SIG-M5 (cell line): ENCODE data around the gene MEF2D.

Source experiments
- DNase-seq: peaks from one replicate; lab custom pipeline; 2025; lab: John Stamatoyannopoulos, UW

The MEF2D gene

DNA sequence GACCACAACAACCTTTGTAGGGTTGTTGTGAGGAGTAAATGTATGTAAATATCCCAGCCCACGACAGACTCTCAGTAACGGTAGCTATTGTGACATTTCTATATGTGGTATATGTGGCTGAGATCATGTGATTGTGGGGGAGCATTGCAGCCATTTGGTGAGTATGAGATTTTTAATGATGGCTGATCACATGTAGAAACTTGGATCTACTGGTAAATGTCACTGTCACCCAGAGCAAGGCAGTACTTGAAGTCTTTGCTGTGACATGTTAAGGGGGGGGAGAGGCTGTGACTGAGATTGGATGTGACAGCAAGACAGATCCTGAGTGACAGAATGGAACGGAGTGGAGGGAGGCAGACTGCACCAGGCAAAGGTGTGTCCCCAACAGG is 23.9 kb upstream of the MEF2D start:
- peak; percentile 86 for DNase-seq

DNA sequence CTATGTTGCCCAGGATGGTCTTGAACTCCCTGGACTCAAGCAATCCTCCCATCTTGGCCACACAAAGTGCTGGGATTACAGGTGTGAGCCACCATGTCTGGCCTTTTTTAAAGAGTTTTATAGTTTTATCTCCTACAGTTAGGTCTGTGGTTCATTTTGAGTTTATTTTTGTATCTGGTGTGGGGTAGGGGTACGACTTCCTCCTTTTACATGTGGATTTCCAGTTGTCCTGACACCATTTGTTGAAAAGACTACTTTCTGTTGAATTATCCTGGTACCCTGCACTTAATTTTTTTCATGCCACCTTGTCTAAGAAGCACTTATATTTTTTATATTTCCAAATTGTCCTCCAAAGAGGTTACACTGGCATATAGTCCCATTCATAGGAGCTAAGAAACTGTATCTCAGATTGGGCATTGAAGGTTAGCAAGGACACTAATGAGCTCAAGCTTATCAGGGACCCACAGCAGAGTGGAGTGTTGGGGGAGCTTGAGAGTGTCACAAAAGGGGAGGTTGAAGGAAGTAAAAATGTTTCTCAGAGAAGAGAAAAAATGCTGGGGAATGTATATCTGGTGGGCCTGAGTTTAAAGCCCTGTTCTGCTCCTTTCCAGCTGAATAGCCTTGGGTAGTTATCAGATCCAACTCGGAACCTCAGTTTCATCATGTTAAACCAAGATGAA is 23.4 kb upstream of the MEF2D start:
- DNase-seq = no peak

DNA sequence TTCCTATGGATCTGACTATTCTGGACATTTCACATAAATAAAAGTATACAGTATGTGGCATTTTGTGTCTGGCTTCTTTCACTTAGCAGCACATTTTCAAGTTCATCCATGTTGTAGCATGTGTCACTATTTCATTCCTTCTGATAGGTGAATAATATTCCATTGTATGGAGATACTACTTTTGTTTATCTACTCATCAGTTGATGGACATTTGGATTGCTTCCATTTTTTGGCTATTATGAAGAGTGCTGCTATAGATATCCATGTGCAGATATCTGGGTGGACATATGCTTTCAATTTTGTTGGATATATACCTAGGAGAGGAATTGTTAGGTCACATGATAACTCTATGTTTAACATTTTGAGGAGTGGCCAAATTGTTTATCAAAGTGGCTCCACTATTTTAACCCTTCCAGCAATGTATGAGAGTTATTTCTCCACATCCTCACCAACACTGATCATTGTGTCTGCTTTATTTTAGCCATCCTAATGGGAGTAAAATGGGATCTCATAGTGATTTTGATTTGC is 21.9 kb upstream of the MEF2D start:
- DNase-seq = no peak

DNA sequence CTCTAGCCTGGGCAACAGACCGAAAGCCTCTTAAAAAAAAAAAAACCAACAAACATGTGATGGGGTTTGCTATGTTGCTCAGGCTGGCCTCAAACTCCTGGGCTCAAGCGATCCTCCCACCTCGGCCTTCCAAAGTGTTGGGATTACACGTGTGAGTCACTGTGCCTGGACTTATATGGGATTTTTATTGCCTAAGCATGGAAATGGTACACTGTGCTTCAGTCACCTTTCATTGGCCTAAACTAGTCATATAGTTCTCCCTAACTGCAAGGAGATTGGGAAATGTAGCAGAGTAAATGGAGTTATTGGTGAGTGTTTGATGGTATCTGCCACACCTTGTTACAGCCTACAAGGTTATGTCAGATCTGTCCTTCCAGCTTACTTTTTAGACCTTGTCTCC is 17.2 kb upstream of the MEF2D start:
- no peak for DNase-seq

DNA sequence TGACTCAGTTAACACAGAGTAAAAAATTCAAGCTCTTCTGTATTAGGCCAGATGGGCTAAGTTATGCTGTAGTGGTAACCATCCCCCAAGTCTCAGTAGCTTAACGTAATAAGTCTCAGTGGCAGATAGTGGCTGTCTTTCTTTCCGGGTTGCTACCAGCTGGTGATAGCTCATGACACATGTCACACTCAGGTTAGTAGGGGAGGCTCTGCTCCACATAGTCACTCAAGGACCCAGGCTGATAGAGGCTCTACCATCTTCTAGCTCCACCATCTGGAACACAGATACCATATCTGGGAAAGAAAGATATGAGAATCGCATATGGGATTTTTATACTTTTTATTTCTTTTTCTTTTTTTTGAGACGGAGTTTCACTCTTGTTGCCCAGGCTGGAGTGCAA is 16.2 kb upstream of the MEF2D start:
- no peak for DNase-seq

DNA sequence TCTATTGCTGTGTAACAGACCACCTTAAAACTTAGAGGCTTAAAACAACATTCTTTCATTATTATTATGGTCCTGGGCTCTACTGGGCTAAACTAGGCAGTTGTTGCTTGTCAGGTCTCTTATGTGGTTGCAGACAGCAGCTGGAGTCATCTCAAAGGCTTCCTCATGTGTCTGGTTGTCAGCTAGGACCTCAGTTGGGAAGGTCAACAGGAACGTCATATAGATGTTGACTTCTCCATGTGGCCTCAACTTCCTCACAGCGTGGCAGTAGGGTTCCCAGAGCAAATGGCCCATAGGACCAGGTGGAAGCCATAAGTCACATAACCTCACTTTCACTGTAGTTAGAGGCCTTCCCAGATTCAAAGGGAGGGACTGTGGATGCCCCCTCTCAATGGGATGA is 15.4 kb upstream of the MEF2D start:
- DNase-seq = no peak

DNA sequence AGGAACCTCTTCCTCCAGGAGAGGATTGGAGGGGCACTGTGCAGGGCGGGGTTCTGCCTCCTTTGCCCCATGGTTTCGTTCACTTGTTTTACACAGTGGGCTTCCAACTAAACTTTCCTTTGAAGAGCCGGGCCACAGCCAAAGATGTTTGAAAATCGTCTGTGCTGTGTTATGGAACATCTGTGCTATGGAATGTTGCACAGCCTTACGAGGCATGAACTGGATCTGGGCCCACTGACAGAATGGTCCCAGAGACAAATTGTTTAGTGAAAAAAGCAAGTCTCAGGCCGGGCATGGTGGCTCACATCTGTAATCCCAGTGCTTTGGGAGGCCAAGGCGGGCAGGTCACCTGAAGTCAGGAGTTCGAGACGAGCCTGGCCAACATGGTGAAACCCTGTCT is 12.6 kb upstream of the MEF2D start:
- DNase-seq = no peak

DNA sequence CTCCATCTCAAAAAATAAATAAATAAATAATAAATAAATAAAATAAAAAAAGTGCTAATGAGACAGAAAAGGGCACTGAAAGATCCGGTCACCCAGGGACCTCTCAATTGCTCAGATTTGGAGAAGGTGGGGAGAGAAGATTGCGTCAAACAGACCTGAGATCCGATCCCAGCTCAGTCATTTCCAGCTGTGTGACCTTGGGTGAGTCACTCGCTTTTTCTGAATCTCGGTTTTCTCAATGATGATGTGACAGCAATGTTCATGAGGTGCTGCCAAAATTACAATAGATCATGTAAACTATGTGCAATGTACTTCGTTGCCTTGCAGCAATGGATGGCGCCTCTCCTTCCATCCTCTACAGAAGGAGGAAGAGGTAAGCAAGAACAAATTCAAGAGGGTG is 11.1 kb upstream of the MEF2D start:
- no peak for DNase-seq

DNA sequence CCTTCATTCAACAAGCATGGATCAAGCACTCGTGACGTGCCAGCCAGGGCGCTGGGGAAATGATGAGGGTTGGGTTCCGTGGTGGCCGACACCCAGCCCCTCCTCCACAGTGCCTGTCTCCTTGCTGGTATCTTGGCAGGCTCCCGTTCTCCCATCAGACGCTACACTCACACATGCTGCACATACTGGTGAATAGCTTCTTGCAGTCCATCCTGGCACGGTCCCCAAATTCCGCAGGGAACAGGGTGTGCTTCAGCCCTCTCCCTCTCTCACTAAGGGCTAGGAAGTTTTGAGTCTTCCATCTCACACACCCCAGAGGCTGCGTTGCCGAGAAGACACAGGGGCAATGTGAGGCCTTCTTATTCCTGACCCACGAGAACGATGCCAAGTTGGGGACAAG is 10.1 kb upstream of the MEF2D start:
- DNase-seq = no peak

DNA sequence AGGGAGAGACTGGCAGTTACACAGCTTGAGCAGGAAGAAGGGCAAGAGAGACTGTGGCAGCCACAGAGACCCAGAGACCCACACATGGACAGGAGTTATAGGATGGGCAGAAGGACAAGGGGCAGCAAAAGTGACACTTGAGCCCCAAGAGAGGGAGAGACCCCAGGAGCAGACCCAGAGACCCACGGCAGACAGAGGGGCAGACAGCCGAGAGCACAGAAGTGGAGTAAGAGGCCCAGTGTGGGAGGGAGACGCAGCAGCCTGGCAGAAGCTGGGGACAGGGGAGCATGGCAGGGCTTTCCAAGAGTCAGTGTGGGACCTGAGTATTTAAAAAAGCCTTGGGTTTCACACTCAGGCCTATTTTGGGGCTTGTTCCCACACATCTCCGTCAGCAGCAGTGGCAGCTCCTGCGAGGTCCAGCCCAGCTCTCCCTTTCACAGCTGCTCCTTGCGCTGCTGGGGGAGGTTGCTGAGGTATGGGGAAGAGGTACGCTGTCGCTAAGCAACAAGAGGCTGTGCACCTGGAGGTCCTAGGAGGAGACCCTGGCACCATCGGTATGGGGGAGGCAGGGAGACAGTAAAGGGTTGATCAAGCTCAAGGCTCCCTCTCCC is 9.0 kb upstream of the MEF2D start:
- DNase-seq = no peak

DNA sequence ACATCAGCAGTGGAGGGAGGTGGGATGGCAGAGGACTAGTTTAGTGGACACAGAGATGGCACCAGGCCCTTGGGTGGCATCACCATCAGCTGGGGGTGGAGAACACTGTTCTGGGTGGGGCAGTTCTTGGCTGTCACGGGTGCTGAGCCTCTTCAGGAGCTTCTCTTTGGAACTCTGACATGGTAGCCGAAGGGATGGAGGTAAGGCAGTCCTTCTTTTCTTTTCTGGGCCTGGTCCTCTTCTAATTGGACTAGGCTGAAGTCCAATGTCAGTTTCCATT is 8.3 kb upstream of the MEF2D start:
- no peak for DNase-seq

DNA sequence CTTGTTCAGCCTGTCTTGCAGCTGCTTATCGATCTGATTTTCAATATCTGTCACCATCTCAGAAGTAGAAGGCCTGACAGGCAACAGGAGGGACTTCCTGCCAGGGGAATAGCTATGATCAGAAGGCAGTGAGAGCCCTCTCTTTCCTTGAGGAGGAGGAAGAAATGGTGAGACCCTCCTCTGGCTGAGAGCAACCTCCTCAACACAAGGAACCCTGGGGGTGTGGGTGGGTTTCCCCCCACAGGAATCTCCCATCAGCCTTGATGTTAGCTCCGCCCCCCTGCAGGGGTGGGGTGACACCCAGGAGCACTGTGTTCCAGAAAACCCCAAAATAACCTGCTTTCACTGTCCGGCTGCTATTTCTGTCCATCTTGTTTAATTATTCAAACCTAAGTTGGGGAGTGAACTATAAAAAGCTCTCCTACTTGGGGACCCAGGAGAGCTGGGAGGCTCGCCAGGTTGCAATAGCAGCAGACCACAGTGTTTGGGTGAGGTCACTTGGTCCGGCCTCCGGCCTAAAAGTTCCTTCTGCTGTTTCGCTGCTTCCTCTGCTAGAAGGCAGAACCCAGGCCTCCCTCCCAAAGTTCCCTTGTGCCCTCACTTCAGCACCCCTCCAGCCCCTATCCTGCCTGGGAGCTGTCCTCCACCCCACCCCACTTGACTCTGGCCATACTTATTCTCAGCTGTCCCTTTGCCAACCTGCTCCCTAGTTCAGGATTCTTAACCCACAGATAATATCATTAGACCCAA is 7.8 kb upstream of the MEF2D start:
- DNase-seq = no peak

DNA sequence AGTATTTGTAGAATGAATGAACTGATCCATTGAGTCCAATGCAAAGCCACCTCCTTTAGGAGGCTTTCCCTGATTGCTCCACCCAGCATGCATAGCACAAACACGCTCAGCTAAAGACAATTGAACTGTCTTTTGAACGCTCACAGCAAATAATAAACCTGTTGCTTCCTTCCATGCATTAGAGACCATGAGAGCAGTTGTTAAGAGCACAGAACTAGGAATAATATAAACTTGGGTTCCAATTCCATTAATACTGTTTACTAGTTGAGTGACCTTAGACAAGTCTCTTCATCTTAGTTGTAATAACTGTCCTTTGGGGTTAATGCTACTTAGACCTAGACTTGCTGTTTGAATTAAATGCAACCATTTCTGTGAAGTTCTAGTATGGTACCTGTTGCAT is 5.9 kb upstream of the MEF2D start:
- no peak for DNase-seq

DNA sequence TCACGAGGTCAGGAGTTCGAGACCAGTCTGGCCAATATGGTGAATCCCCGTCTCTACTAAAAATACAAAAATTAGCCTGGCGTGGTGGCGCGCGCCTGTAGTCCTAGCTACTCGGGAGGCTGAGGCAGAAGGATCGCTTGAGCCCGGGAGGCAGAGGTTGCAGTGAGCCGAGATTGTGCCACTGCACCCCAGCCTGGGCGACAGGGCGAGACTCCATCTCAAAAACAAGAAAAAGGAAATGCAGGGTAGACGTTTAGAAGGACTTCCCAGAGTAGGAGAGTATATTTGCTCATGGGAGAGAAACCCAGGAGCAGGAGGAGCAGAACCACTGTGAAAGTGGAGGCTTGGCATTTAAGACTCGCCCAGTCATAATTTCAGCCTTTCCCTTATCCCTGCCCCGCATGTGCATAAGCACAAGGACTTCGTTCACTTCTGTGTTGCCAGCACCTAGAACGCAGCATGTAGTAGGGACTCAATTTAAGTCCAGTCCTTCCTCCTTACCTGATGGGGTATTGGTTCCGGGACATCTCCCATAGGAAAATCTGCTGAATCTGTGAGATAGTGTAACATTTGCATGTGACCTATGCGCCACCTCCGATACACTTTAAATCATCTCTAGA is 5.2 kb upstream of the MEF2D start:
- DNase-seq = no peak

DNA sequence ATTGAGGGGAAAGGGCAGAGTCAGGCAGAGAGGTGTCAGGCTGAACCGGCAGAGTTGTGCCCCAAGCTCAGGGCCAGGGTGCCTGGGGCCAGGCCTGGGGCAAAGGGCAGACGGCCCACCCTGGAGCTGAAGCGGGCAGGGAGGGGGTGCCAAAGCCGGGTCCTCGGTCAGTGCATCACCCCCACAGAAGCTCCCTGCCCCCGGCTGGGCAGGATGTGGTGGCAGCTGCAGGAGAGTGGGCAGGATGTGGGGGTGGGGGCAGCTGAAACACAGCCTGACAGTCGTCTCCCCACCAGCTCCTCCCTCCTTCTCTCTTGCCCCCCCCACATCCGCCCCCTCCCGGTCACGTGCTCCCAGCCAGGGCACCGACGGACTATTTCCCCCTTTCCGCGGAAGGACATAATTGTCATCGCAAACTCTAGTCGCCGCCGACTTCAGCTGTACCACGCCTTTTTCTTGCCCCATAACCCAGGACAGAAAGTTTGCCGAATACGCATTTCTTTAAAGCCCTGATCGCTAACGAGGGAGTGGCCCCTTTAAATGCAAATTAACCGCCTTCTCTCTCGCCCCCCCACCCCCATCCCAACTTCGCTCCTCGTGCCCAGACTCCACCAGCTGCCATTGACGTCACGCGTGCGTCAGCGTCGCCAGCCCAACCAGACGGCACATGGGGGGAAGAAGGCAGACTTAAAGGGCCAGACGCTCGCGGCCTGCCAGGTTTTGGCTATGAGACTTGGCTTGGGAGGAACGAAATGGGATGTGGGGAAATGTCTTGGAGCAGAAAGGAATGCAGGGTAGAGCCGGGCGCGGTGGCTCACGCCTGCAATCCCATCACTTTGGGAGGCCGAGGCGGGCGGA is 4.5 kb upstream of the MEF2D start:
- DNase-seq = peak; percentile 96

DNA sequence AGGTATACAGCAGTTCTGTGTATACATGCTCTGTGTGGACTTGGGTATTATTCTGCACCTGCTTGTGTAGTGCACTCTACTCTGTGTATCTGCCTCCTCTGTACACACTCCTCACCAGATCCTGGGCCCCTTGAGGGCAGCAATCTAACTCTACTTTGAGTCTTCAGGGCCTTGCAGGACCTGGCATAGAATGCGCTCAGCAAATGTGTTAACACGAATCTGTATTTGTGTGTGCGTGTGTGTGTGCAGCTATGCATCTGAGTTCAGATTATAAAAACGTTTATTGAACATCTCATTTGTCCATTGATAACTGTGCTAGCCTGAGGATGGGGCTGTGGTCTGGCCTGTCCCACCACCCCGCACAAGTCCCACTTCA is 3.9 kb upstream of the MEF2D start:
- no peak for DNase-seq

DNA sequence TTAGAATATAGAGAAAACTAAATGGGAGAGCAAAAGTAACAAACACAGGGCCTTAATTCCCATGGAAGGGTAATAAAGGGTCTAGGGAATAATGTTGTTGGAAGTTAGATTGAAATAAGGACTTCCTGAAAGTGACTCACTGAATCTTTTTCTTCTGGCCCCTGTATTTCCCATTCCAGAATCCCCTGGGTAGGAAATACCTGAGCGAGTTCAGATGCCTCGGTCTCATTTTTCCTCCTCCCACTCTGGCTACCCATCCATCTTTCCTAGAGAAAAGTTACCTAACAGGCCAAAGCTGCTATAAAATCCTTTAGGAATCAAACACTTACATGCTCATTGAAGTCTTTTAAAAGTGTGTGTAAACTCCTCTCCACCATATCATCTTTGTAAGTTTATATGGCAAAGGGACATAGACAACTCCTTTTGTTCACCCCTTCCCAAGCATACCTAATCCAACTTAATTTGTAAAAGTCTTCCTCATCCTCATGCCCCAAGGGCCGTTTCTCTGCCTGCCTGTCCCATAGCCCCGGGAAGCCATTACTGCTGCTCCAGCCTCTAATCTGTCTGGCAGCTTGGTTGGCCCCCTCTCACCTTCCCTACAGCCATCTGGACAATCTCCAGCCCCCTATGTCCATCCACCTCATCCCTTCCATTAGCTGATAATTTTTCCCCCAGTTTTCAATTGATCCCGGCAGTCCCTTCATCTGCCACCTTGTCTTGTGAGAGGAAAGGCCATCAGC is 3.3 kb upstream of the MEF2D start:
- DNase-seq = no peak

DNA sequence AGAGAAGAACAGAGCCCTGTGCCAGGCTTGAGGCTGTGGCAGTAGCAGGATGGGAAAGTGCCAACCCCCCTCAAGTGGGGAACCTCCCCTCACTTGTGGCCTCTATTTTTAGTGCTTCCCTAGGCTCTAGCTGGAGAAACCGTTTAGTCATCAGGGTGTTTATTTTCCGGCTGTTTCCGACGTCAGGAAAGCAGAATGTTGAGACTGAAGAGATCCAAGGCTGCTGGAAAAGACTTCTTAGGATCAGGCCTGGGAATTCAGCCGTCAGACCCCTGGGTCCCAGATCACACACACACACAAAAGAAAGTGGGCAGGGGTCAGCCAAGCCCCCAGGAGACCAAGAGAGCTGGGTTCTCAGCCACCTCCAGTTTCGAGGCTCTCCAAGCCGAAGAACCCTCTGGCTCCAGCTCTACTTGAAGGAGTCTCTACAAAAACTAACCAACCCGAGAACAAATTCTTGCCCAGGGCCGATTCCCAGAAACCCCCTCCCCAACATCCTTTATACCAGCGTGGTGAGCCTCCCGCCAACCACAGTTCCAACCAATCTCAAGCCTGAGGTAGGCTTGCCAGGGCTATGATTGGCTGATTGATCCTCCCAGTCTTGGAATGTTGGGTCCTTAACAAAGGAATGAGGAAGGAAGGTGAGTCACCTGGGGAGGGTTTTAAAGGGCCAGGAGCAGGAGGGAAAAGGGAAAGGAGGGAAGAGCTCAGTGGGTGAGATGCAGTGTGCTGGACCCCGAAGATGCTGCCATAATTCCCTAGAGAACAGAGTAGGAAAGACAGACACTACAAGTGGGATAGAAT is 2.5 kb upstream of the MEF2D start:
- DNase-seq = peak; percentile 48

DNA sequence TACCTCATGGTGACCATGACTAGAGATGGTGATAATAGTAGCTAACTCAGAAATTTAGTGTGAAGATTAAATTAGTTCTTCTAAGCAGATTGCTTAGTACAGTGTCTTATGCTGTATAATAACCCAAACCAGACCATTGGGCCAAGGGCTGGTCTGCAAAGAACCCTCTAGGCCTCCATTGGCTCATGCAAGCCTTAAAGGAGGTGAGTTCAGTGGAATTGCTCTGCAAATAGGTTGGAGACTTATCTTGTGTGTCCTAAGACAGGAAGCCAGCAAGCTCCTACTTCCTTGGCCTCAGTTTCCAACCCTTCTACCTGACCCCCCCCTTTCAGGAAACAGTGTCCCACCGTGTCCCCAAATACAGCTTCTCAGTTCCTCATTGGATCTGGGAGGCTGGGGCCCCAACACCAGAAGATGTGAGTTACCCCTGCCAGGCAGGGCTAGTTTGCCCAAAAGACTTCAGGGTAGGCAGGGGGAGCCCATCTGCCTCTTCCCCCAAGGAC is 1.9 kb upstream of the MEF2D start:
- DNase-seq = no peak

DNA sequence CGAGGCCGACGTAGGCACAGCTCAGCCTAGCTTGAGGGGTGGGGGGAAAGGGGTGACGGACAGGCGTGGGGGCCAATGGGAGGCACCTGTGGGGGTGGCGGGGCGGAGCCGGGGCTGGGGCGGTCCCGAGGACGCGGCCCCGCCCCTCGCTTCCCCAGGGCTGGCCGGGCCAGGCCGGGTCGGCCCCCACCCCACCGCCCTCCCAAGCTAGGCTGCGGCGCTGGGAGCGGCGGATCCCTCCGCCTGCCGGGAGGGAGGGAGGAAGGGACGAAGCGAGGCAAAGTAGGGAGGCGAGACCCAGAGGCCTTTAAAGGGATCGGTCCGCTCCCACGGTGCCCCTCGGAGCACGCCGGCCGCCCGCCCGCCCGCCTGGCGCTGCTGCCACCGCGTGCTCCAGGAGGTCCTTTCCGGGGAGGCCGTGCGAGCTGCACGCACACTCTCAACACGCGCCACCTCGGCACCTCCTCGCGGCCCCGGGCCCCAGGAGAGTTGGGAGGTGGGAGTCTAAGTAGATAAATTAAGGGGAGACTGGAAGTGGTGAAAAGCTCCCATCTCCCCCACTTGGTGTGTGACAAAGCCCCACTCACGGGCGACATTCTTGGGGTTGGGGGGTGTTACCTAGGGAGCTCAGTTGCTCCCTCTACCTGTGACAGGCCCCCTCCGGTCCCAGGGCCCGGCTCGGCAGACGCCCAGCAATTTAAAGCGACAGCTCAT is 375 bp upstream of the MEF2D start:
- DNase-seq = peak; percentile 80
